Measurements from ENCODE around the gene ERC2.

- TF ChIP-seq CTCF (conservative IDR thresholded peaks at IDR 0.05; ENCODE audit: low read depth, low read length): no peak
- no peak for TF ChIP-seq EZH2 (IDR thresholded peaks at IDR 0.05; ENCODE audit: borderline replicate concordance, low read depth, low read length, poor library complexity, severe bottlenecking)
These were observed 688.7 kb downstream of the ERC2 start for GRCh38 chr3:55779543-55779942.

All from A673 (cell line).